ENCODE measurements around the gene ZNF280B.

GRCh38 chr22:22506736-22507135, 1.8 kb downstream of the ZNF280B start:
- TF ChIP-seq CTCF (conservative IDR thresholded peaks at IDR 0.05; ENCODE audit: low read depth in 2 of 2) (no peak), POLR2AphosphoS5 (IDR thresholded peaks at IDR 0.05; ENCODE audit: low read depth) (no peak), EZH2 (IDR thresholded peaks at IDR 0.05; ENCODE audit: low read depth, unreplicated experiment) (no peak), CREB1 (CRISPR knock-in tag; IDR thresholded peaks at IDR 0.05; ENCODE audit: low read depth) (no peak), EZH2phosphoT487 (IDR thresholded peaks at IDR 0.05; ENCODE audit: unreplicated experiment) (no peak), REST (IDR thresholded peaks at IDR 0.05; ENCODE audit: unreplicated experiment) (no peak), JUNB (IDR thresholded peaks at IDR 0.05; ENCODE audit: unreplicated experiment) (no peak), STAT1 (IDR thresholded peaks at IDR 0.05; ENCODE audit: unreplicated experiment) (no peak), ZNF331 (CRISPR knock-in tag; IDR thresholded peaks at IDR 0.05; ENCODE audit: low read depth) (no peak)

Measured in GM23338 (cell line).